ENCODE results near the gene UPP1. TPM values are rescaled to one million over a fixed set of nuclear protein-coding genes. Genes with fewer than 3 reads are reported as not detected.
"Not testable (repeated sequence)": the region's sequence is repeated elsewhere in the genome, so short reads cannot be mapped to it uniquely, and the experiment has no call there.

Gene UPP1
- total and polyA plus RNA-seq, 4 donors: 30.4 to 63.0 (median 34.5) TPM

DNA sequence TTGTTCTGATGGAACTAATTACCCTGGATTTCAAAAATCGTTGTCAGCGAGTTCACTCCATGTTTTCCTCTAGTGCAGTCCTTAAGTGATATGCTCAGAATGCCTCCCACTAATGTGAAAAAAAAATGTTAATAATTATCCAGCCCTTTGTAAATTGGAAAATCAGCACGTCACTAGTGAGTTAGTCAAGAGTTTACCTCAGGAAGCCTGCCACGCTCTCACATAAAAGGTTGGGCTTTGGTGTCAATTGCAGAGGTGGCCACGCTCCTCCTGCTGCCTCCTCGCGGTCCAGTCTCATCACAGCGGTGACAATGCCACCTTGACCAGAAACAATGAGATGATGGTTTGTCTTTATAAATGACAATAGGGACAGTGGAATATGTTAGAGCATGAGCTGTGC, 22.5 kb downstream of the UPP1 start:
- WGBS, 2 donors: 88 to 89% methylated on average over 8 of the region's 8 CpGs
- DNase-seq: no peak
- Histone ChIP-seq H3K9me3 (ENCODE audit: control insufficient read depth, low read length) (no peaks in the 10 kb centered on the region), H3K27me3 (ENCODE audit: control insufficient read depth in 1 of 2, insufficient read depth in 2 of 2, low read length in 1 of 2) (no peaks in the 10 kb centered on the region), H3K4me1 (ENCODE audit: control insufficient read depth in 1 of 2, insufficient read depth in 2 of 2, low read length in 2 of 2) (no peaks in the 10 kb centered on the region), H3K27ac (ENCODE audit: low read depth in 1 of 2, low read length in 2 of 2) (no peak overlapping the region), H3K4me3 (ENCODE audit: low read length in 2 of 2) (no peak overlapping the region), H3K36me3 (ENCODE audit: control insufficient read depth in 1 of 2, insufficient read depth in 2 of 2, low read length in 1 of 2) (peaks cover 0 to 10% of the 10 kb centered on the region in 2 donors)
- intact Hi-C loops (cut with DNase I): loop anchor here in 1 of 2 donors (2.0 kb wide), 2 partner anchors 121 to 167 kb away; no protein-coding TSS in a partner anchor
- ATAC-seq (ENCODE audit: low FRiP score): no peak

DNA sequence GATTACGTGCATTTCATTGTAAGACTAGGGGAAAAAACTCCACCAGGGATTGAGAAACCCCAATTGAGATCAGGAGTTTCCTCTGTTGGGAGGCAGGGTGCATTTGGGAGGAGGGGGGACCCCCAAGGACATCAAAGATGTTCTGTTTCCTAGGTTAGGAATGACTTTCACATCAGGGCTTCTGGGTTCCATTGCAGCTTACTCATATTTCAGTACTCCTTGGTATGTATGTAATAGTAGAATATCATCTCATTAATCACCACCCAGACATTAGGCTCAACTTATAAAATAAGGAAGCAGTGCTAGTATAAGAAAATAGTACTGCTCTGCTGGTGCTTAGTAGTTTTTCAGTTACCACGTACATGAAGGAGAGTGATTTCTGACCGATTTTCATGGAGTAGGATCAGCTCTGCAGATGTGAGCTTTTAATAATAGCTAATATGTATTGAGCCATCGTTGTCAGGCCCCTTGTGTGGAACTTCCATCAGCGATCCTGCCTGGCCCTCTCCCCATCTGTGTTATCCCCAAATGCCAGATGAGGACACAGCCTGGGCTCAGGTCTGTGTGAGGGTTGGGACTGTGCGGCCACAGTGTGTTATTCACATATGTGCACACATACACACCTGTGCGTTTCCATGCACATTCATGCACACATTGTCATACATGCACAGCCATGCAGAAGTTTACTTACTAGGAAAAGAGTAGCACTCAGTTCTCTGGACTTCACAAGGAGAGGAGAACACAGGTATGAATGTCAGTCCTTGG, 23.5 kb downstream of the UPP1 start:
- no peak for ATAC-seq (ENCODE audit: low FRiP score)
- intact Hi-C loops (cut with DNase I): no loop called here

DNA sequence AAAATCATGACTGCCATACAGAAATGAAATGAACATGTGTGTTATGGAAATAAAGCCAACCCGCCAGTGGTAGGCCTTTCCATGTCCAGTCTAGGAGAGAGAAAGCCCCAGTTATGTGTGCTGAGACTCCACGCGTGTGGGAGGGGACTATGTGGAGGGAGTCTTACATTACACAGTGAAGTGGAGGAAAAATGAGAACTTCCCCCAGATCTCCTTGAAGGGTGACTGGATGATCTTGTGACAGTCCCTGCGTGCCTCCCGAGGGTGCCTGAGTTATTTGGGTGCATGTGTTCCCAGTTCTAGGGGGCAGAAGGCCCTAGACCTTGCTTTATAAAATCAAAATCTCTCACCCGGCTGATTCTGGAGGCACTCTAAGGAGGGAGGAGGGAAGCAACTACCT, 24.2 kb downstream of the UPP1 start:
- H3K4me1 ChIP-seq (ENCODE audit: control insufficient read depth in 1 of 2, insufficient read depth in 2 of 2, low read length in 2 of 2): no peaks in the 10 kb centered on the region
- intact Hi-C loops (cut with DNase I): no loop called here
- WGBS, 2 donors: 91 to 92% methylated on average over 6 of the region's 6 CpGs
- H3K4me3 ChIP-seq (ENCODE audit: low read length in 2 of 2): no peak overlapping the region
- peaks cover 0 to 2% of the 10 kb centered on the region in 2 donors for H3K36me3 ChIP-seq (ENCODE audit: control insufficient read depth in 1 of 2, insufficient read depth in 2 of 2, low read length in 1 of 2)
- H3K9me3 ChIP-seq (ENCODE audit: control insufficient read depth, low read length): no peaks in the 10 kb centered on the region
- H3K27ac ChIP-seq (ENCODE audit: low read depth in 1 of 2, low read length in 2 of 2): no peak overlapping the region
- no peak for ATAC-seq (ENCODE audit: low FRiP score)
- no peak for DNase-seq
- no peaks in the 10 kb centered on the region for H3K27me3 ChIP-seq (ENCODE audit: control insufficient read depth in 1 of 2, insufficient read depth in 2 of 2, low read length in 1 of 2)

More for the DNA sequence above, 23.5 kb downstream of the UPP1 start:
- H3K27me3 ChIP-seq (ENCODE audit: control insufficient read depth in 1 of 2, insufficient read depth in 2 of 2, low read length in 1 of 2): no peaks in the 10 kb centered on the region
- DNase-seq: no peak
- no peak overlapping the region for H3K27ac ChIP-seq (ENCODE audit: low read depth in 1 of 2, low read length in 2 of 2)
- peaks cover 0 to 5% of the 10 kb centered on the region in 2 donors for H3K36me3 ChIP-seq (ENCODE audit: control insufficient read depth in 1 of 2, insufficient read depth in 2 of 2, low read length in 1 of 2)
- no peak overlapping the region for H3K4me3 ChIP-seq (ENCODE audit: low read length in 2 of 2)
- H3K9me3 ChIP-seq (ENCODE audit: control insufficient read depth, low read length): no peaks in the 10 kb centered on the region
- WGBS, 2 donors: 76 to 82% methylated on average over 7 of the region's 7 CpGs
- no peaks in the 10 kb centered on the region for H3K4me1 ChIP-seq (ENCODE audit: control insufficient read depth in 1 of 2, insufficient read depth in 2 of 2, low read length in 2 of 2)

DNA sequence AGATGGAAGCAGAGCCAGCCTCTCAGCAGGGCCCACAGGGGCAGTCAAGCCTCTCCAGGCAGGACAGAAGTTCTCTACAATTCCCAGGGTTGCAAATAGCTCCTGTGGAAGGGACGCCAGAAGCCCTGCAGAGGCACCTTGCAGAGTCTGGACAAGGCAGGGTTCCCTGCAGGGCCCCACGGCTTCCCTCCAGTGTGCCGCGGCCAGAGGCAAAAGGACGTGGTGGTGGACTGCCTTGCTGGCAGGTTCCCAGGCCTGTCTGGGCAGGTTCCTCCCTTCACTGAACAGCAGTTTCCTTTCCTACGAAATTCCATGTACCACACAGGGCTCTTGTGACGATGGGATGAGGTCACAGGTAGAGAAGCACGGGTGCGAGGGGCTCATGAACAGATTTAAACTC, 25.1 kb downstream of the UPP1 start:
- WGBS, 2 donors: 70 to 72% methylated on average over 9 of the region's 9 CpGs
- intact Hi-C loops (cut with DNase I): no loop called here
- Histone ChIP-seq H3K9me3 (ENCODE audit: control insufficient read depth, low read length) (no peaks in the 10 kb centered on the region), H3K4me1 (ENCODE audit: control insufficient read depth in 1 of 2, insufficient read depth in 2 of 2, low read length in 2 of 2) (no peaks in the 10 kb centered on the region), H3K27ac (ENCODE audit: low read depth in 1 of 2, low read length in 2 of 2) (no peak overlapping the region), H3K4me3 (ENCODE audit: low read length in 2 of 2) (no peak overlapping the region), H3K36me3 (ENCODE audit: control insufficient read depth in 1 of 2, insufficient read depth in 2 of 2, low read length in 1 of 2) (no peaks in the 10 kb centered on the region), H3K27me3 (ENCODE audit: control insufficient read depth in 1 of 2, insufficient read depth in 2 of 2, low read length in 1 of 2) (no peaks in the 10 kb centered on the region)
- ATAC-seq (ENCODE audit: low FRiP score): no peak
- DNase-seq: no peak

DNA sequence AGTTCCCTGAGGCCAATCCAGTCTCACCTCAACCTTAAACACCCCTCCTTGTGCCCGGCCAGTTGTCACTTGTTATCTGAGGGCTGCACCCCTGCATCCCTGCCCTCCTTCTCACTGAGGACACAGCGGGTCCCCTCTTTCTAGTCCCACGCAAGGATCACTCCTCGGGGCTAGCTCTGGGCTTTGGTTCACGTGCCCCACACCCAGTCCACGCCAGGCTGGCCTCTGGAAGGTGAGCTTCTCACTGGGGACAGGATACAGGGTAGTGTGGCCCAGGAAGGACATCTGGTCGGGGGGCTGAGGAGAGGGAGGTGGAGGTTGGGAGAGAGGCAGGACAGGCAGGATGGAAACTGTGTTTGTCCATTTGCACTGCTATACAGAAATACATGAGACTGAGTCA, 25.5 kb downstream of the UPP1 start:
- H3K27me3 ChIP-seq (ENCODE audit: control insufficient read depth in 1 of 2, insufficient read depth in 2 of 2, low read length in 1 of 2): no peaks in the 10 kb centered on the region
- no peaks in the 10 kb centered on the region for H3K9me3 ChIP-seq (ENCODE audit: control insufficient read depth, low read length)
- H3K4me1 ChIP-seq (ENCODE audit: control insufficient read depth in 1 of 2, insufficient read depth in 2 of 2, low read length in 2 of 2): no peaks in the 10 kb centered on the region
- DNase-seq (no peak), ATAC-seq (ENCODE audit: low FRiP score) (no peak)
- intact Hi-C loops (cut with DNase I): no loop called here
- H3K36me3 ChIP-seq (ENCODE audit: control insufficient read depth in 1 of 2, insufficient read depth in 2 of 2, low read length in 1 of 2): no peaks in the 10 kb centered on the region
- no peak overlapping the region for H3K4me3 ChIP-seq (ENCODE audit: low read length in 2 of 2)
- WGBS, 2 donors: 92 to 95% methylated on average over 7 of the region's 7 CpGs
- H3K27ac ChIP-seq (ENCODE audit: low read depth in 1 of 2, low read length in 2 of 2): no peak overlapping the region

DNA sequence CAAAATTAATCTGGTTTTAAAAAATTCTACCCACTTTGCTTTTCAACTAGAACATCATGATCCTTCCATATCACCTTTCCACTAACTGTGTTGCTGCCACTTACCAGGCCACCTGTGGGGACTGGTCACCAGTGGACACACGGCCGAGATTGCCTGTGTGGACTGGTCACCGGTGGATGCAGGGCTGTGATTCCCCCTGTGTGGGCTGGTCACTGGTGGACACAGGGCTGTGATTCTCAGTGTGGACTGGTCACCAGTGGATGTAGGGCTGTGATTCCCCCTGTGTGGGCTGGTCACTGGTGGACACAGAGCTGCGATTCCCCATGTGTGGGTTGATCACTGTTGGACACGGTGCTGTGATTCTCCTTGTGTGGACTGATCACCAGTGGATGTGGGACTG, 27.0 kb downstream of the UPP1 start:
- H3K4me1 ChIP-seq (ENCODE audit: control insufficient read depth in 1 of 2, insufficient read depth in 2 of 2, low read length in 2 of 2): no peaks in the 10 kb centered on the region
- H3K27me3 ChIP-seq (ENCODE audit: control insufficient read depth in 1 of 2, insufficient read depth in 2 of 2, low read length in 1 of 2): no peaks in the 10 kb centered on the region
- 95 to 97% methylated on average over 5 of the region's 5 CpGs for WGBS, 2 donors
- H3K4me3 ChIP-seq (ENCODE audit: low read length in 2 of 2): no peak overlapping the region
- no peak for ATAC-seq (ENCODE audit: low FRiP score)
- no peaks in the 10 kb centered on the region for H3K9me3 ChIP-seq (ENCODE audit: control insufficient read depth, low read length)
- intact Hi-C loops (cut with DNase I): no loop called here
- no peak overlapping the region for H3K27ac ChIP-seq (ENCODE audit: low read depth in 1 of 2, low read length in 2 of 2)
- DNase-seq: no peak
- no peaks in the 10 kb centered on the region for H3K36me3 ChIP-seq (ENCODE audit: control insufficient read depth in 1 of 2, insufficient read depth in 2 of 2, low read length in 1 of 2)

DNA sequence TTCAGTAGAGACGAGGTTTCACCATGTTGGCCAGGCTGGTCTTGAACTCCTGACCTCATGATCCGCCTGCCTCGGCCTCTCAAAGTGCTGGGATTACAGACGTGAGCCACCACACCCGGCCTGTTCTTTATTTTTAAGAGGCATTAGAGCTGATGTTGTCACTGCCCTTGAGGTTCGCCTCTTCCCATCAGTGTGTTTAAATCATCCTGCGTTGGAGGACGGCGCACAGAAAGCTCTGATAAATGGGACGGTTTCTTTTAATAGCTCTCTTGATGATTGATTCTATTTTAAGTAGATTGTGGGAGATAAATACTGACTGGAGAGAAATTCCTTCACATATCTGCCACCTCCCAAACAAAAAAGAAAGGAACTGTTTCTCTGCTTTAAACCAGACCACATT, 29.0 kb downstream of the UPP1 start:
- WGBS, 2 donors: 17 to 41% methylated on average over 10 of the region's 10 CpGs
- Histone ChIP-seq H3K27me3 (ENCODE audit: control insufficient read depth in 1 of 2, insufficient read depth in 2 of 2, low read length in 1 of 2) (no peaks in the 10 kb centered on the region), H3K9me3 (ENCODE audit: control insufficient read depth, low read length) (no peaks in the 10 kb centered on the region), H3K27ac (ENCODE audit: low read depth in 1 of 2, low read length in 2 of 2) (no peak overlapping the region), H3K36me3 (ENCODE audit: control insufficient read depth in 1 of 2, insufficient read depth in 2 of 2, low read length in 1 of 2) (no peaks in the 10 kb centered on the region), H3K4me1 (ENCODE audit: control insufficient read depth in 1 of 2, insufficient read depth in 2 of 2, low read length in 2 of 2) (no peaks in the 10 kb centered on the region), H3K4me3 (ENCODE audit: low read length in 2 of 2) (no peak overlapping the region)
- ATAC-seq (ENCODE audit: low FRiP score) (no peak), DNase-seq (no peak)
- intact Hi-C loops (cut with DNase I): no loop called here

DNA sequence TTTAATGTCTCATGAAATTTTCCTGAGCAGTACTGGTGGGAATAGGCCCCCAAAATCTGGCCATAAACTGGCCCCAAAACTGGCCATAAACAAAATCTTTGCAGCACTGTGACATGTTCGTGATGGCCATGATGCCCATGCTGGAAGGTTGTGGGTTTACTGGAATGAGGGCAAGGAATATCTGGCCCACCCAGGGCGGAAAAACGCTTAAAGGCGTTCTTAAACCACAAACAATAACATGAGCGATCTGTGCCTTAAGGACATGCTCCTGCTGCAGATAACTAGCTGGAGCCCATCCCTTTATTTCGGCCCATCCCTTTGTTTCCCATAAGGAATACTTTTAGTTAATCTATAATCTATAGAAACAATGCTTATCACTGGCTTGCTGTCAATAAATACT, 31.5 kb downstream of the UPP1 start:
- DNase-seq; H3K27me3 ChIP-seq (ENCODE audit: control insufficient read depth in 1 of 2, insufficient read depth in 2 of 2, low read length in 1 of 2); intact Hi-C loops (cut with DNase I); H3K4me3 ChIP-seq (ENCODE audit: low read length in 2 of 2); H3K4me1 ChIP-seq (ENCODE audit: control insufficient read depth in 1 of 2, insufficient read depth in 2 of 2, low read length in 2 of 2); H3K36me3 ChIP-seq (ENCODE audit: control insufficient read depth in 1 of 2, insufficient read depth in 2 of 2, low read length in 1 of 2); H3K9me3 ChIP-seq (ENCODE audit: control insufficient read depth, low read length); ATAC-seq (ENCODE audit: low FRiP score); H3K27ac ChIP-seq (ENCODE audit: low read depth in 1 of 2, low read length in 2 of 2): not testable (repeated sequence)
- 86 to 88% methylated on average over 6 of the region's 6 CpGs for WGBS, 2 donors

DNA sequence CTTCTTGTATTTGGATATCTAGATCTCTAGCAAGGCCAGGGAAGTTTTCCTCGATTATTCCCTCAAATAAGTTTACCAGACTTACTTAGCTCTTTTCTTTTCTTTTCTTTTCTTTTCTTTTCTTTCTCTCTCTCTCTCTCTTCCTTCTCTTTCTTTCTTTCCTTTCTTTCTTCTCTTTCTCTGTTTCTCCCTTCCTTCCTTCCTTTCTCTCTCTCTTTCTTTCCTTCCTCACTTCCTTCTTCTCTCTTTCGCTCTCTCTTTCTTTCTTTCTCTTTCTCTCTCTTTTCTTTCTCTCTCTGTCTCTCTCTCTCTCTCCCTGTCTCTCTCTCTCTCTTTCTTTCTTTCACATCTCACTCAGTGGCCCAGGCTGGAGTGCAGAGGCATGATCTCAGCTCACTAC, 37.0 kb downstream of the UPP1 start:
- WGBS, 2 donors: 90 to 94% methylated on average over 2 of the region's 2 CpGs
- DNase-seq (no peak), ATAC-seq (ENCODE audit: low FRiP score) (no peak)
- Histone ChIP-seq H3K9me3 (ENCODE audit: control insufficient read depth, low read length) (no peaks in the 10 kb centered on the region), H3K36me3 (ENCODE audit: control insufficient read depth in 1 of 2, insufficient read depth in 2 of 2, low read length in 1 of 2) (no peaks in the 10 kb centered on the region), H3K4me1 (ENCODE audit: control insufficient read depth in 1 of 2, insufficient read depth in 2 of 2, low read length in 2 of 2) (no peaks in the 10 kb centered on the region), H3K4me3 (ENCODE audit: low read length in 2 of 2) (no peak overlapping the region), H3K27ac (ENCODE audit: low read depth in 1 of 2, low read length in 2 of 2) (no peak overlapping the region), H3K27me3 (ENCODE audit: control insufficient read depth in 1 of 2, insufficient read depth in 2 of 2, low read length in 1 of 2) (no peaks in the 10 kb centered on the region)
- intact Hi-C loops (cut with DNase I): no loop called here
